Kidney epithelial cell (primary cell): ENCODE data around the gene P2RX4. TPM values are rescaled to one million over a fixed set of nuclear protein-coding genes. Genes with fewer than 3 reads are reported as not detected.

Experiments used
- DNase-seq: peaks from one replicate; pipeline ENCODE4 v3.0.0-alpha.2; 2010; ENCODE audit warnings: low read depth
- H3K27me3 ChIP-seq: 2 replicates; pipeline ENCODE4 v1.6.0; 2011; ENCODE audit warnings: low read length; ENCODE audit not compliant: control insufficient read depth, insufficient read depth
- H3K36me3 ChIP-seq: 2 replicates; pipeline ENCODE4 v1.5.1; 2011; ENCODE audit warnings: low read length; ENCODE audit not compliant: control insufficient read depth, insufficient read depth
- H3K4me3 ChIP-seq: 2 replicates; pipeline ENCODE4 v1.5.1; 2011; ENCODE audit warnings: low read depth, mild to moderate bottlenecking, control low read depth, low read length
- CTCF ChIP-seq: IDR thresholded peaks from 2 replicates; pipeline ENCODE4 v1.5.1; 2011; ENCODE audit warnings: mild to moderate bottlenecking, moderate library complexity, low read length, control low read depth, inconsistent platforms; ENCODE audit not compliant: insufficient read depth, poor library complexity, severe bottlenecking
- total RNA-seq: library from RNA; depleted of rRNA; stranded (reverse); fragments of >200 nt; gene quantifications from 2 replicates; pipeline ENCODE4 v1.2.3, GENCODE V29; 2015

Gene P2RX4
- total RNA-seq, 1 donor from 2014 or later = 119 TPM

GRCh38 chr12:121245031-121245430, 35.1 kb downstream of the P2RX4 start:
- peaks cover 1% of the 10 kb centered on the region for H3K36me3 ChIP-seq
- no peak for TF ChIP-seq CTCF
- no peak for DNase-seq

GRCh38 chr12:121245951-121246350, 36.0 kb downstream of the P2RX4 start:
- Histone ChIP-seq H3K27me3 (no peaks in the 10 kb centered on the region), H3K4me3 (no peak overlapping the region), H3K36me3 (peaks cover 1% of the 10 kb centered on the region)
- TF ChIP-seq CTCF = no peak
- no peak for DNase-seq

More at GRCh38 chr12:121245031-121245430, 35.1 kb downstream of the P2RX4 start:
- H3K27me3 ChIP-seq = no peaks in the 10 kb centered on the region
- H3K4me3 ChIP-seq = no peak overlapping the region

GRCh38 chr12:121246893-121247557, 37.1 kb downstream of the P2RX4 start:
- DNase-seq = no peak

GRCh38 chr12:121248622-121249021, 38.7 kb downstream of the P2RX4 start:
- H3K36me3 ChIP-seq = peaks cover 5% of the 10 kb centered on the region
- no peak overlapping the region for H3K4me3 ChIP-seq
- no peaks in the 10 kb centered on the region for H3K27me3 ChIP-seq
- TF ChIP-seq CTCF = no peak
- no peak for DNase-seq

More at GRCh38 chr12:121246893-121247557, 37.1 kb downstream of the P2RX4 start:
- Histone ChIP-seq H3K36me3 (peaks cover 1% of the 10 kb centered on the region), H3K4me3 (no peak overlapping the region), H3K27me3 (no peaks in the 10 kb centered on the region)
- TF ChIP-seq CTCF = no peak

GRCh38 chr12:121250359-121250758, 40.4 kb downstream of the P2RX4 start:
- Histone ChIP-seq H3K4me3 (no peak overlapping the region), H3K36me3 (peaks cover 5% of the 10 kb centered on the region), H3K27me3 (no peaks in the 10 kb centered on the region)
- no peak for DNase-seq
- TF ChIP-seq CTCF = no peak

- H3K4me3 ChIP-seq = no peak overlapping the region
- H3K36me3 ChIP-seq = peaks cover 5% of the 10 kb centered on the region
- no peaks in the 10 kb centered on the region for H3K27me3 ChIP-seq
- no peak for TF ChIP-seq CTCF
- no peak for DNase-seq
These were observed 41.9 kb downstream of the P2RX4 start for GRCh38 chr12:121251838-121252237.
